Cardiac fibroblast (primary cell): ENCODE results near the gene ZNF736.
"Not testable (repeated sequence)": the region's sequence is repeated elsewhere in the genome, so short reads cannot be mapped to it uniquely, and the experiment has no call there.

Source experiments
- DNase-seq, 2 donors: peaks; one replicate each; pipeline versions ENCODE4 v3.0.0 to v3.0.0-alpha.2; 2010; ENCODE audit warnings: low read depth in 2 of 2
- H3K4me3 ChIP-seq, 2 donors: replicated peaks in 1 of 2; 1 replicate in 1 of 2; 2 replicates in 1 of 2; pipeline ENCODE4 v1.5.1; 2011; ENCODE audit warnings: low read depth in 2 of 2, low read length in 2 of 2, mild to moderate bottlenecking in 2 of 2, moderate library complexity in 1 of 2
- CTCF ChIP-seq: IDR thresholded peaks from one replicate; pipeline ENCODE4 v1.5.1; 2011; ENCODE audit warnings: low read depth, mild to moderate bottlenecking, low read length, inconsistent platforms

ZNF736 gene

GRCh38 chr7:64313740-64314491 is at the start of gene ZNF736:
Gene ZNF736, plus strand, starts transcription at chr7:64313961. Its CDS starts 190 bp downstream, at chr7:64314151.
- peak within 1 kb of the TSS; percentile 81 to 88 for H3K4me3 ChIP-seq
- DNase-seq, result peak; percentile 95 to 97
- TF ChIP-seq CTCF, result no peak

- no peak for TF ChIP-seq CTCF
- no peak overlapping the region for H3K4me3 ChIP-seq
- DNase-seq, result no peak
These were observed 47.3 kb upstream of the ZNF736 start for GRCh38 chr7:64266341-64266919.

GRCh38 chr7:64277630-64278029 is 36.1 kb upstream of the ZNF736 start:
- no peak overlapping the region for H3K4me3 ChIP-seq
- no peak for DNase-seq
- TF ChIP-seq CTCF, result no peak

GRCh38 chr7:64294701-64295420 is 18.9 kb upstream of the ZNF736 start:
- no peak for DNase-seq
- no peak for TF ChIP-seq CTCF
- H3K4me3 ChIP-seq, result no peak overlapping the region

- H3K4me3 ChIP-seq, DNase-seq: not testable (repeated sequence)
These were observed 16.3 kb upstream of the ZNF736 start for GRCh38 chr7:64297418-64297817.

GRCh38 chr7:64300641-64301405 is 12.9 kb upstream of the ZNF736 start:
- peak in 1 of 2 donors; percentile 21 for DNase-seq
- TF ChIP-seq CTCF, result no peak
- H3K4me3 ChIP-seq, result no peak overlapping the region
